ENCODE data around the gene UBE2D1.

- no peak for TF ChIP-seq CTCF (IDR thresholded peaks at IDR 0.05)
- no peak for TF ChIP-seq POLR2A (IDR thresholded peaks at IDR 0.05)
Measured at GRCh38 chr10:58412502-58412961, 77.7 kb downstream of the UBE2D1 start.

Measured in prostate gland (tissue), 2 donors.